ENCODE data around the gene CNPY2. TPM values are rescaled to one million over a fixed set of nuclear protein-coding genes. Genes with fewer than 3 reads are reported as not detected.
"Not testable (repeated sequence)": the region's sequence is repeated elsewhere in the genome, so short reads cannot be mapped to it uniquely, and the experiment has no call there.

The CNPY2 gene
- total RNA-seq, 4 donors from 2014 or later, result 33.5 to 83.5 (median 67.3) TPM

DNA sequence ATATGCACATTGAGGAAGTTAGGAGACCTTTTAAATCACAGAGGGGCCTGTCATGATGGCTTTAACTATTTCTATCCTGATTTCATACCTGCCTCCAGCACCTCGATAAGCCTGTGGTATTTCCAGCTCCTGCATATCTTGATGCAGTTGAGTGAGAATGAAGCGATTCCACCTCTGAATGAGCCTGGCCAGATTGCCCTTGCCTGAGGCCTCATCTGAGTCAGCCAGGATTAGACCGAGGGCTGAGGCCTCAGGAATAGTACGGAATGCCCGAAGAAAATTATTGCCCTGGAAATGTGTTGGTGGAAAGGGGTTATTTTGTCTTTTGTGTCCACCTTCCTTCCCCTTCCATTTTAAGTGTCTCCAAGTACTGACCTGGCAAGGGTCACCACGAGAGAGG, 8.4 kb upstream of the CNPY2 start:
- H3K27ac ChIP-seq, result no peak overlapping the region
- H3K27me3 ChIP-seq, result no peaks in the 10 kb centered on the region
- no peak for DNase-seq
- no peaks in the 10 kb centered on the region for H3K4me1 ChIP-seq
- intact Hi-C loops (cut with DNase I; ENCODE audit: low total_unique reads), result no loop called here
- no peak for TF ChIP-seq POLR2A (IDR thresholded peaks at IDR 0.05)
- TF ChIP-seq, protein P1, sequence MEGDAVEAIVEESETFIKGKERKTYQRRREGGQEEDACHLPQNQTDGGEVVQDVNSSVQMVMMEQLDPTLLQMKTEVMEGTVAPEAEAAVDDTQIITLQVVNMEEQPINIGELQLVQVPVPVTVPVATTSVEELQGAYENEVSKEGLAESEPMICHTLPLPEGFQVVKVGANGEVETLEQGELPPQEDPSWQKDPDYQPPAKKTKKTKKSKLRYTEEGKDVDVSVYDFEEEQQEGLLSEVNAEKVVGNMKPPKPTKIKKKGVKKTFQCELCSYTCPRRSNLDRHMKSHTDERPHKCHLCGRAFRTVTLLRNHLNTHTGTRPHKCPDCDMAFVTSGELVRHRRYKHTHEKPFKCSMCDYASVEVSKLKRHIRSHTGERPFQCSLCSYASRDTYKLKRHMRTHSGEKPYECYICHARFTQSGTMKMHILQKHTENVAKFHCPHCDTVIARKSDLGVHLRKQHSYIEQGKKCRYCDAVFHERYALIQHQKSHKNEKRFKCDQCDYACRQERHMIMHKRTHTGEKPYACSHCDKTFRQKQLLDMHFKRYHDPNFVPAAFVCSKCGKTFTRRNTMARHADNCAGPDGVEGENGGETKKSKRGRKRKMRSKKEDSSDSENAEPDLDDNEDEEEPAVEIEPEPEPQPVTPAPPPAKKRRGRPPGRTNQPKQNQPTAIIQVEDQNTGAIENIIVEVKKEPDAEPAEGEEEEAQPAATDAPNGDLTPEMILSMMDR (IDR thresholded peaks at IDR 0.05), result no peak
- H3K36me3 ChIP-seq, result no peaks in the 10 kb centered on the region
- H3K9me3 ChIP-seq, result no peaks in the 10 kb centered on the region
- H3K4me3 ChIP-seq, result no peak overlapping the region

DNA sequence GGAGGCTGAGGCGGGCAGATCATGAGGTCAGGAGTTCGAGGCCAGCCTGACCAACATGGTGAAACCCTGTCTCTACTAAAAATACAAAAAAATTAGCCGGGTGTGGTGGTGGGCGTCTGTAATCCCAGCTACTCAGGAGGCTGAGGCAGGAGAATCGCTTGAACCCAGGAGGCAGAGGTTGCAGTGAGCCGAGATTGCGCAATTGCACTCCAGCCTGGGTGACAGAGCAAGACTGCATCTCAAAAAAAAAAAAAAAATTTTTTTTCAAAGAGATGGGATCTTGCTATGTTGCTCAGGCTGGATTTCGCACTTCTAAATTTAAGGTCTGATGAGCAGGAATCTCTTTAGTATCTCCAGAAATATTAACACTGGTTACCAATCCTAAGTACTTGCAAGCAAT, 5.8 kb upstream of the CNPY2 start:
- H3K4me3 ChIP-seq; H3K36me3 ChIP-seq; H3K9me3 ChIP-seq; DNase-seq; H3K4me1 ChIP-seq; intact Hi-C loops (cut with DNase I; ENCODE audit: low total_unique reads); H3K27me3 ChIP-seq; H3K27ac ChIP-seq: not testable (repeated sequence)

GRCh38 chr12:56321027-56321426, 5.2 kb upstream of the CNPY2 start:
- intact Hi-C loops (cut with DNase I; ENCODE audit: low total_unique reads), result no loop called here
- no peaks in the 10 kb centered on the region for H3K4me1 ChIP-seq
- H3K27me3 ChIP-seq, result no peaks in the 10 kb centered on the region
- no peak overlapping the region for H3K27ac ChIP-seq
- no peak overlapping the region for H3K4me3 ChIP-seq
- H3K36me3 ChIP-seq, result no peaks in the 10 kb centered on the region
- H3K9me3 ChIP-seq, result no peaks in the 10 kb centered on the region
- no peak for DNase-seq
- TF ChIP-seq POLR2A (IDR thresholded peaks at IDR 0.05), result no peak
- TF ChIP-seq, protein P1 (IDR thresholded peaks at IDR 0.05), result no peak

- Histone ChIP-seq H3K27ac (no peak overlapping the region), H3K36me3 (no peaks in the 10 kb centered on the region), H3K4me1 (peaks cover 0 to 5% of the 10 kb centered on the region in 2 donors), H3K27me3 (no peaks in the 10 kb centered on the region), H3K9me3 (no peaks in the 10 kb centered on the region), H3K4me3 (no peak overlapping the region)
- TF ChIP-seq POLR2A (IDR thresholded peaks at IDR 0.05), result no peak
- TF ChIP-seq, protein P1 (IDR thresholded peaks at IDR 0.05), result no peak
- intact Hi-C loops (cut with DNase I; ENCODE audit: low total_unique reads), result no loop called here
- DNase-seq, result no peak
Observed at GRCh38 chr12:56317675-56318074, 1.9 kb upstream of the CNPY2 start.

- DNase-seq, result no peak
- intact Hi-C loops (cut with DNase I; ENCODE audit: low total_unique reads), result no loop called here
- Histone ChIP-seq H3K27ac (peak overlapping the region; percentile 89 to 94), H3K9me3 (no peaks in the 10 kb centered on the region), H3K4me3 (peak overlapping the region; percentile 77 to 79), H3K4me1 (peaks cover 0 to 5% of the 10 kb centered on the region in 2 donors), H3K27me3 (no peaks in the 10 kb centered on the region), H3K36me3 (no peaks in the 10 kb centered on the region)
- TF ChIP-seq, protein P1 (IDR thresholded peaks at IDR 0.05), result no peak
- TF ChIP-seq POLR2A (IDR thresholded peaks at IDR 0.05), result no peak
Observed at GRCh38 chr12:56315249-56315621, 553 bp downstream of the CNPY2 start.

DNA sequence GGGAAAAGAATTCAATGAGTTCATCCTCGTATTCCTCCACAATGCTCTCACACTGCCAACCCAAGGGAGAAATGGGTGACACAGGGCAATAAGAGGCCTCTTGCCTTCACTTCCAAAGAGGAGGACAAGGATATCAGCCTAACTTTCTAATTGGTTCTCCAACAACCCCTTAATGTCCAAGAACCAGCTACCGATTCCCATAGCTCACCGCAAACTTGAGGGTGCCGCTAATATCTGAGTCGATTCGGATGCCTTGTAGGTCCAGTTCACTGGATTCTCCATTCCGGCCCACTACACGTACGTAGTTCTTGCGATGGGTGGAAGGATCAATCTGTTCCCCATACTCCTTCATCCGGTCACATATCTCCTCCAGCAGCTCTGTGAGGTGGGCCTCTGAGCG, 4.8 kb downstream of the CNPY2 start:
- Histone ChIP-seq H3K27ac (no peak overlapping the region), H3K9me3 (no peaks in the 10 kb centered on the region), H3K36me3 (no peaks in the 10 kb centered on the region), H3K4me3 (no peak overlapping the region), H3K27me3 (no peaks in the 10 kb centered on the region), H3K4me1 (peaks cover 0 to 5% of the 10 kb centered on the region in 2 donors)
- intact Hi-C loops (cut with DNase I; ENCODE audit: low total_unique reads), result no loop called here
- DNase-seq, result no peak
- TF ChIP-seq, protein P1 (IDR thresholded peaks at IDR 0.05), result no peak
- TF ChIP-seq POLR2A (IDR thresholded peaks at IDR 0.05), result no peak
